KOPT-K1 (cell line): Measurements from ENCODE around the gene GRIK3.
"Not testable (repeated sequence)": the region's sequence is repeated elsewhere in the genome, so short reads cannot be mapped to it uniquely, and the experiment has no call there.

Source experiments
- H3K27ac ChIP-seq: fragments of 200-600 bp; sonication (generic); 2 replicates; pipeline ENCODE4 v1.5.1; 2016; ENCODE audit warnings: antibody characterized with exemption, mild to moderate bottlenecking, low read depth, low read length; ENCODE audit not compliant: poor library complexity, severe bottlenecking
- H3K36me3 ChIP-seq: fragments of 200-600 bp; sonication (generic); 2 replicates; pipeline ENCODE4 v1.5.1; 2017; ENCODE audit warnings: antibody characterized with exemption, mild to moderate bottlenecking, low read length, moderate library complexity; ENCODE audit not compliant: insufficient read depth
- H3K9me3 ChIP-seq: fragments of 200-600 bp; sonication (generic); 2 replicates; pipeline ENCODE4 v1.5.1; 2017; ENCODE audit warnings: antibody characterized with exemption, low read length, mild to moderate bottlenecking; ENCODE audit not compliant: insufficient read depth, poor library complexity, severe bottlenecking

Gene GRIK3

GRCh38 chr1:36769886-36770830 lies 264.2 kb downstream of the GRIK3 start:
- Histone ChIP-seq H3K27ac (no peak overlapping the region), H3K36me3 (no peaks in the 10 kb centered on the region), H3K9me3 (no peaks in the 10 kb centered on the region)

- Histone ChIP-seq H3K27ac (no peak overlapping the region), H3K36me3 (no peaks in the 10 kb centered on the region), H3K9me3 (no peaks in the 10 kb centered on the region)
Measured at GRCh38 chr1:36768486-36769178, 265.7 kb downstream of the GRIK3 start.

- not testable (repeated sequence) for H3K36me3 ChIP-seq, H3K27ac ChIP-seq, H3K9me3 ChIP-seq
Measured at GRCh38 chr1:36767429-36767828, 266.9 kb downstream of the GRIK3 start.

GRCh38 chr1:36766481-36766880 lies 267.8 kb downstream of the GRIK3 start:
- H3K27ac ChIP-seq: no peak overlapping the region
- no peaks in the 10 kb centered on the region for H3K9me3 ChIP-seq

GRCh38 chr1:36765785-36766300 lies 268.5 kb downstream of the GRIK3 start:
- H3K9me3 ChIP-seq: no peaks in the 10 kb centered on the region
- H3K36me3 ChIP-seq: no peaks in the 10 kb centered on the region
- H3K27ac ChIP-seq: no peak overlapping the region

More at GRCh38 chr1:36766481-36766880, 267.8 kb downstream of the GRIK3 start:
- no peaks in the 10 kb centered on the region for H3K36me3 ChIP-seq

GRCh38 chr1:36764798-36765197 lies 269.5 kb downstream of the GRIK3 start:
- Histone ChIP-seq H3K36me3 (no peaks in the 10 kb centered on the region), H3K27ac (no peak overlapping the region)

GRCh38 chr1:36763771-36764170 lies 270.5 kb downstream of the GRIK3 start:
- no peaks in the 10 kb centered on the region for H3K9me3 ChIP-seq
- no peak overlapping the region for H3K27ac ChIP-seq
- H3K36me3 ChIP-seq: no peaks in the 10 kb centered on the region

More at GRCh38 chr1:36764798-36765197, 269.5 kb downstream of the GRIK3 start:
- H3K9me3 ChIP-seq: no peaks in the 10 kb centered on the region

- no peaks in the 10 kb centered on the region for H3K9me3 ChIP-seq
- H3K36me3 ChIP-seq: no peaks in the 10 kb centered on the region
Measured at GRCh38 chr1:36762174-36762573, 272.1 kb downstream of the GRIK3 start.

GRCh38 chr1:36761113-36761512 lies 273.2 kb downstream of the GRIK3 start:
- Histone ChIP-seq H3K36me3 (no peaks in the 10 kb centered on the region), H3K27ac (no peak overlapping the region), H3K9me3 (no peaks in the 10 kb centered on the region)

More at GRCh38 chr1:36762174-36762573, 272.1 kb downstream of the GRIK3 start:
- no peak overlapping the region for H3K27ac ChIP-seq

GRCh38 chr1:36760081-36760480 lies 274.2 kb downstream of the GRIK3 start:
- no peaks in the 10 kb centered on the region for H3K36me3 ChIP-seq
- no peaks in the 10 kb centered on the region for H3K9me3 ChIP-seq
- H3K27ac ChIP-seq: no peak overlapping the region

- Histone ChIP-seq H3K27ac (no peak overlapping the region), H3K9me3 (no peaks in the 10 kb centered on the region), H3K36me3 (no peaks in the 10 kb centered on the region)
Measured at GRCh38 chr1:36759355-36759754, 275.0 kb downstream of the GRIK3 start.

GRCh38 chr1:36755303-36756230 lies 278.7 kb downstream of the GRIK3 start:
- Histone ChIP-seq H3K27ac (no peak overlapping the region), H3K9me3 (no peaks in the 10 kb centered on the region), H3K36me3 (no peaks in the 10 kb centered on the region)

- Histone ChIP-seq H3K9me3 (no peaks in the 10 kb centered on the region), H3K36me3 (no peaks in the 10 kb centered on the region)
Measured at GRCh38 chr1:36754366-36754765, 279.9 kb downstream of the GRIK3 start.

GRCh38 chr1:36753451-36753850 lies 280.9 kb downstream of the GRIK3 start:
- no peaks in the 10 kb centered on the region for H3K36me3 ChIP-seq
- H3K9me3 ChIP-seq: no peaks in the 10 kb centered on the region
- H3K27ac ChIP-seq: no peak overlapping the region

More at GRCh38 chr1:36754366-36754765, 279.9 kb downstream of the GRIK3 start:
- H3K27ac ChIP-seq: no peak overlapping the region
